Karpas-422 (cell line): ENCODE measurements around the gene MAGI3. TPM values are rescaled to one million over a fixed set of nuclear protein-coding genes. Genes with fewer than 3 reads are reported as not detected.

Source experiments
- DNase-seq: peaks from one replicate; pipeline ENCODE4 v3.0.0-alpha.2; 2015
- H2AFZ ChIP-seq: fragments of 200-600 bp; sonication (generic); 2 replicates; pipeline ENCODE4 v1.6.1; 2014; ENCODE audit warnings: antibody characterized with exemption, low read length, mixed read lengths
- H3K27ac ChIP-seq: fragments of 200-600 bp; sonication (generic); 2 replicates; pipeline ENCODE4 v1.5.1; 2014; ENCODE audit warnings: mild to moderate bottlenecking, low read length, moderate library complexity
- H3K27me3 ChIP-seq: fragments of 200-600 bp; sonication (generic); 2 replicates; pipeline ENCODE4 v1.6.1; 2014; ENCODE audit warnings: low read length, mixed read lengths
- H3K36me3 ChIP-seq: fragments of 200-600 bp; sonication (generic); 2 replicates; pipeline ENCODE4 v1.6.1; 2014; ENCODE audit warnings: low read length, mixed read lengths; ENCODE audit not compliant: insufficient read depth
- H3K4me1 ChIP-seq: fragments of 200-600 bp; sonication (generic); 2 replicates; pipeline ENCODE4 v1.6.1; 2014; ENCODE audit warnings: mild to moderate bottlenecking, low read length, mixed read lengths
- H3K4me2 ChIP-seq: fragments of 200-600 bp; sonication (generic); 2 replicates; pipeline ENCODE4 v1.6.1; 2014; ENCODE audit warnings: low read length, low read depth, mild to moderate bottlenecking; ENCODE audit not compliant: poor library complexity, severe bottlenecking
- H3K4me3 ChIP-seq: fragments of 200-600 bp; sonication (generic); 2 replicates; pipeline ENCODE4 v1.5.1; 2014; ENCODE audit warnings: mild to moderate bottlenecking, antibody characterized with exemption, low read length, mixed read lengths
- H3K79me2 ChIP-seq: fragments of 200-600 bp; sonication (generic); 2 replicates; pipeline ENCODE4 v1.6.1; 2014; ENCODE audit warnings: mild to moderate bottlenecking, low read length, mixed read lengths
- H3K9ac ChIP-seq: fragments of 200-600 bp; sonication (generic); 2 replicates; pipeline ENCODE4 v1.6.0; 2014; ENCODE audit warnings: low read length
- H3K9me2 ChIP-seq: fragments of 200-600 bp; sonication (generic), shearing (Covaris generic); replicated peaks from 2 replicates; pipeline ENCODE4 v1.6.0; 2014; ENCODE audit warnings: mild to moderate bottlenecking, low read length, moderate library complexity; ENCODE audit not compliant: insufficient read depth
- H3K9me3 ChIP-seq: fragments of 300-700, 200-600 bp; sonication (generic); 2 replicates; pipeline ENCODE4 v1.6.1; 2014; ENCODE audit warnings: low read length, mixed read lengths
- H4K20me1 ChIP-seq: fragments of 200-600 bp; sonication (generic); 2 replicates; pipeline ENCODE4 v1.6.1; 2014; ENCODE audit warnings: mild to moderate bottlenecking, antibody characterized with exemption, low read length, low read depth; ENCODE audit not compliant: insufficient read depth
- total RNA-seq: library from RNA; depleted of rRNA; stranded (reverse); fragments of >200 nt; shearing (Covaris generic); gene quantifications from 2 replicates; pipeline ENCODE4 v1.2.3, GENCODE V29; 2014; ENCODE audit warnings: low replicate concordance

Gene MAGI3
- total RNA-seq, 1 experiment from 2014 or later, result not detected

- no peaks in the 10 kb centered on the region for H4K20me1 ChIP-seq
- no peaks in the 10 kb centered on the region for H3K36me3 ChIP-seq
- no peak overlapping the region for H3K4me2 ChIP-seq
- no peaks in the 10 kb centered on the region for H3K79me2 ChIP-seq
- no peak overlapping the region for H3K9ac ChIP-seq
- no peaks in the 10 kb centered on the region for H3K4me1 ChIP-seq
- H2AFZ ChIP-seq, result no peak overlapping the region
- no peak for DNase-seq
- H3K27me3 ChIP-seq, result no peaks in the 10 kb centered on the region
- H3K9me2 ChIP-seq, result no peaks in the 10 kb centered on the region
- H3K4me3 ChIP-seq, result no peak overlapping the region
- no peaks in the 10 kb centered on the region for H3K9me3 ChIP-seq
- no peak overlapping the region for H3K27ac ChIP-seq
Measured at GRCh38 chr1:113616156-113616555, 225.8 kb downstream of the MAGI3 start.

GRCh38 chr1:113617438-113618141 is 227.3 kb downstream of the MAGI3 start:
- Histone ChIP-seq H3K4me3 (no peak overlapping the region), H3K79me2 (no peaks in the 10 kb centered on the region), H4K20me1 (no peaks in the 10 kb centered on the region), H3K4me1 (no peaks in the 10 kb centered on the region), H3K36me3 (no peaks in the 10 kb centered on the region), H2AFZ (no peak overlapping the region), H3K27ac (no peak overlapping the region), H3K9me3 (no peaks in the 10 kb centered on the region), H3K9me2 (no peaks in the 10 kb centered on the region), H3K27me3 (no peaks in the 10 kb centered on the region), H3K9ac (no peak overlapping the region), H3K4me2 (no peak overlapping the region)
- no peak for DNase-seq

- Histone ChIP-seq H3K9me2 (no peaks in the 10 kb centered on the region), H2AFZ (no peak overlapping the region), H3K27me3 (0 out of 2 replicates have a peak, but pooled peaks cover 5% of the 10 kb centered on the region), H3K9ac (no peak overlapping the region), H3K36me3 (no peaks in the 10 kb centered on the region), H3K79me2 (no peaks in the 10 kb centered on the region), H3K4me3 (no peak overlapping the region), H3K27ac (no peak overlapping the region), H3K9me3 (peaks cover 6% of the 10 kb centered on the region; the same call in 1 of the 2 replicates), H4K20me1 (no peaks in the 10 kb centered on the region), H3K4me1 (peaks cover 5% of the 10 kb centered on the region), H3K4me2 (no peak overlapping the region)
- no peak for DNase-seq
Measured at GRCh38 chr1:113628997-113629396, 238.7 kb downstream of the MAGI3 start.

- no peak overlapping the region for H3K27ac ChIP-seq
Measured at GRCh38 chr1:113630340-113631327, 240.3 kb downstream of the MAGI3 start.

GRCh38 chr1:113641396-113641795 is 251.1 kb downstream of the MAGI3 start:
- Histone ChIP-seq H3K4me1 (no peaks in the 10 kb centered on the region), H3K79me2 (no peaks in the 10 kb centered on the region)

More at GRCh38 chr1:113630340-113631327, 240.3 kb downstream of the MAGI3 start:
- Histone ChIP-seq H3K27me3 (0 out of 2 replicates have a peak, but pooled peaks cover 5% of the 10 kb centered on the region), H3K9me2 (no peaks in the 10 kb centered on the region), H3K4me2 (no peak overlapping the region), H3K9ac (no peak overlapping the region), H3K4me3 (no peak overlapping the region), H3K9me3 (peaks cover 6% of the 10 kb centered on the region; the same call in 1 of the 2 replicates), H4K20me1 (no peaks in the 10 kb centered on the region), H3K79me2 (no peaks in the 10 kb centered on the region), H3K36me3 (no peaks in the 10 kb centered on the region), H3K4me1 (peaks cover 5% of the 10 kb centered on the region), H2AFZ (no peak overlapping the region)
- DNase-seq, result no peak

GRCh38 chr1:113647164-113647563 is 256.8 kb downstream of the MAGI3 start:
- no peaks in the 10 kb centered on the region for H3K9me3 ChIP-seq
- H3K9me2 ChIP-seq, result no peaks in the 10 kb centered on the region
- DNase-seq, result no peak
- 0 out of 2 replicates have a peak, but pooled peaks cover 3% of the 10 kb centered on the region for H3K27me3 ChIP-seq
- no peaks in the 10 kb centered on the region for H3K79me2 ChIP-seq
- no peaks in the 10 kb centered on the region for H3K36me3 ChIP-seq
- H3K4me3 ChIP-seq, result no peak overlapping the region
- H3K9ac ChIP-seq, result no peak overlapping the region
- H4K20me1 ChIP-seq, result no peaks in the 10 kb centered on the region
- H2AFZ ChIP-seq, result no peak overlapping the region
- no peaks in the 10 kb centered on the region for H3K4me1 ChIP-seq
- H3K4me2 ChIP-seq, result no peak overlapping the region
- no peak overlapping the region for H3K27ac ChIP-seq

More at GRCh38 chr1:113641396-113641795, 251.1 kb downstream of the MAGI3 start:
- Histone ChIP-seq H3K9me2 (no peaks in the 10 kb centered on the region), H4K20me1 (no peaks in the 10 kb centered on the region), H2AFZ (no peak overlapping the region), H3K27me3 (0 out of 2 replicates have a peak, but pooled peaks cover 3% of the 10 kb centered on the region), H3K9me3 (no peaks in the 10 kb centered on the region), H3K36me3 (no peaks in the 10 kb centered on the region), H3K9ac (no peak overlapping the region), H3K4me2 (no peak overlapping the region), H3K27ac (no peak overlapping the region), H3K4me3 (no peak overlapping the region)
- no peak for DNase-seq

GRCh38 chr1:113648478-113648877 is 258.2 kb downstream of the MAGI3 start:
- no peaks in the 10 kb centered on the region for H3K9me2 ChIP-seq
- no peaks in the 10 kb centered on the region for H3K36me3 ChIP-seq
- H3K9me3 ChIP-seq, result no peaks in the 10 kb centered on the region
- H2AFZ ChIP-seq, result no peak overlapping the region
- no peak overlapping the region for H3K4me2 ChIP-seq
- H3K9ac ChIP-seq, result no peak overlapping the region
- 0 out of 2 replicates have a peak, but pooled peaks cover 3% of the 10 kb centered on the region for H3K27me3 ChIP-seq
- H3K79me2 ChIP-seq, result no peaks in the 10 kb centered on the region
- H3K4me1 ChIP-seq, result no peaks in the 10 kb centered on the region
- H3K4me3 ChIP-seq, result no peak overlapping the region
- H4K20me1 ChIP-seq, result no peaks in the 10 kb centered on the region
- DNase-seq, result no peak
- H3K27ac ChIP-seq, result no peak overlapping the region

- Histone ChIP-seq H3K4me1 (no peaks in the 10 kb centered on the region), H3K9ac (no peak overlapping the region), H3K9me3 (no peaks in the 10 kb centered on the region), H3K27ac (no peak overlapping the region), H3K4me3 (no peak overlapping the region), H3K36me3 (no peaks in the 10 kb centered on the region), H3K4me2 (no peak overlapping the region), H2AFZ (no peak overlapping the region), H3K9me2 (no peaks in the 10 kb centered on the region), H4K20me1 (no peaks in the 10 kb centered on the region), H3K27me3 (no peaks in the 10 kb centered on the region), H3K79me2 (no peaks in the 10 kb centered on the region)
- no peak for DNase-seq
Measured at GRCh38 chr1:113652771-113653170, 262.5 kb downstream of the MAGI3 start.
